WTC11 (cell line): ENCODE results near the gene ACMSD. TPM values are rescaled to one million over a fixed set of nuclear protein-coding genes. Genes with fewer than 3 reads are reported as not detected.

Source experiments
- ATAC-seq: fragments of 200-7000 bp; cut with Tn5 transposase; 2 replicates; pipeline ENCODE4 v1.10.0; 2021; ENCODE audit warnings: mild to moderate bottlenecking, moderate library complexity
- CTCF ChIA-PET: fragments of 300-600 bp; sonication (Branson Sonifier 250); formaldehyde crosslinking; loops from one replicate; lab custom pipeline; 2021; ENCODE audit warnings: antibody characterized with exemption; lab: Charles Lee
- POLR2A ChIA-PET: fragments of 350-600 bp; sonication (Branson Sonifier 250); formaldehyde crosslinking; loops from one replicate; lab custom pipeline; 2021; ENCODE audit warnings: antibody characterized with exemption; lab: Charles Lee
- DNase-seq: peaks from one replicate; pipeline ENCODE4 v3.0.0; 2021; ENCODE audit warnings: low spot score
- H3K27ac Mint-ChIP-seq: 2 replicates; pipeline ENCODE4 v1.8.0; 2021; ENCODE audit warnings: mixed read lengths
- H3K27me3 Mint-ChIP-seq: 2 replicates; pipeline ENCODE4 v1.8.0; 2021; ENCODE audit warnings: low read depth, mild to moderate bottlenecking, moderate library complexity, mixed read lengths
- H3K36me3 Mint-ChIP-seq: 2 replicates; pipeline ENCODE4 v1.8.0; 2021; ENCODE audit warnings: mixed read lengths
- H3K4me1 Mint-ChIP-seq: 2 replicates; pipeline ENCODE4 v1.8.0; 2022; ENCODE audit warnings: mixed read lengths
- H3K4me3 Mint-ChIP-seq: 2 replicates; pipeline ENCODE4 v1.8.0; 2021; ENCODE audit warnings: mild to moderate bottlenecking, moderate library complexity, mixed read lengths
- H3K9me3 Mint-ChIP-seq: 2 replicates; pipeline ENCODE4 v1.8.0; 2021; ENCODE audit warnings: mixed read lengths
- ATF1 ChIP-seq: sonication (generic); formaldehyde crosslinking; IDR thresholded peaks from 2 replicates; pipeline ENCODE4 v1.8.1; 2023; ENCODE audit warnings: mild to moderate bottlenecking, moderate library complexity, missing genetic modification reagents
- CDX4 ChIP-seq: fragments of 250-450 bp; sonication (Bioruptor Pico); IDR thresholded peaks from 2 replicates; pipeline ENCODE4 v1.9.0; 2021; ENCODE audit warnings: moderate library complexity, mild to moderate bottlenecking, inconsistent platforms, borderline replicate concordance
- E2F5 ChIP-seq: sonication (generic); formaldehyde crosslinking; IDR thresholded peaks from 2 replicates; pipeline ENCODE4 v1.8.1; 2022; ENCODE audit warnings: mild to moderate bottlenecking, moderate library complexity, missing genetic modification reagents
- GABPB1 ChIP-seq: sonication (generic); formaldehyde crosslinking; IDR thresholded peaks from 2 replicates; pipeline ENCODE4 v1.8.1; 2023; ENCODE audit warnings: mild to moderate bottlenecking, missing genetic modification reagents
- HMGA2 ChIP-seq: fragments of 250-450 bp; sonication (Bioruptor Pico); IDR thresholded peaks from 2 replicates; pipeline ENCODE4 v1.4.0; 2021; ENCODE audit warnings: mild to moderate bottlenecking, moderate library complexity
- NFYB ChIP-seq: sonication (generic); formaldehyde crosslinking; conservative IDR thresholded peaks from 2 replicates; pipeline ENCODE4 v1.8.0; 2022; ENCODE audit warnings: low read depth, missing genetic modification reagents
- NR1H2 ChIP-seq: sonication (generic); formaldehyde crosslinking; IDR thresholded peaks from 2 replicates; pipeline ENCODE4 v1.9.0; 2021; ENCODE audit warnings: mild to moderate bottlenecking, moderate library complexity, missing genetic modification reagents
- TEAD1 ChIP-seq: sonication (generic); formaldehyde crosslinking; IDR thresholded peaks from 2 replicates; pipeline ENCODE4 v1.8.0; 2022; ENCODE audit warnings: mild to moderate bottlenecking, missing genetic modification reagents
- USF1 ChIP-seq: sonication (generic); formaldehyde crosslinking; IDR thresholded peaks from 2 replicates; pipeline ENCODE4 v1.8.0; 2022; ENCODE audit warnings: mild to moderate bottlenecking, missing genetic modification reagents
- ZBTB43 ChIP-seq: sonication (generic); formaldehyde crosslinking; IDR thresholded peaks from 2 replicates; pipeline ENCODE4 v1.8.1; 2023; ENCODE audit warnings: mild to moderate bottlenecking, missing genetic modification reagents
- ZNF263 ChIP-seq: sonication (generic); formaldehyde crosslinking; IDR thresholded peaks from 2 replicates; pipeline ENCODE4 v1.8.1; 2022; ENCODE audit warnings: low read depth, mild to moderate bottlenecking, moderate library complexity, missing genetic modification reagents
- ZSCAN18 ChIP-seq: fragments of 250-450 bp; sonication (Bioruptor Pico); IDR thresholded peaks from 2 replicates; pipeline ENCODE4 v2.1.2; 2022; ENCODE audit warnings: mild to moderate bottlenecking, moderate library complexity
- total RNA-seq: library from RNA; stranded (reverse); gene quantifications from 3 replicates; pipeline ENCODE4 v1.2.3, GENCODE V29; 2021

The ACMSD gene
- total RNA-seq, 1 experiment from 2014 or later, result not detected

- ATAC-seq, result no peak
Measured at GRCh38 chr2:134919341-134920210, 81.2 kb downstream of the ACMSD start.

GRCh38 chr2:134924912-134925311 lies 86.5 kb downstream of the ACMSD start:
- no peak for ATAC-seq
- CTCF ChIA-PET, result no interaction called here
- H3K36me3 Mint-ChIP-seq, result peaks cover 6% of the 10 kb centered on the region
- H3K27ac Mint-ChIP-seq, result peak overlapping the region; percentile 15; the same call in 1 of the 2 replicates
- no peak overlapping the region for H3K4me3 Mint-ChIP-seq
- H3K27me3 Mint-ChIP-seq, result no peaks in the 10 kb centered on the region
- H3K9me3 Mint-ChIP-seq, result no peaks in the 10 kb centered on the region
- POLR2A ChIA-PET, result no interaction called here
- no peak for TF ChIP-seq ZNF263 (CRISPR knock-in tag)
- no peak for TF ChIP-seq E2F5 (CRISPR knock-in tag)
- TF ChIP-seq ATF1 (CRISPR knock-in tag), result no peak
- TF ChIP-seq HMGA2, result no peak
- TF ChIP-seq ZBTB43, result no peak
- no peak for TF ChIP-seq CDX4 (CRISPR knock-in tag)
- no peak for TF ChIP-seq TEAD1 (CRISPR knock-in tag)
- TF ChIP-seq ZSCAN18 (CRISPR knock-in tag), result no peak
- TF ChIP-seq, all 79 proteins: peak for 0
- DNase-seq, result no peak
- peaks cover 46% of the 10 kb centered on the region for H3K4me1 Mint-ChIP-seq

More at GRCh38 chr2:134919341-134920210, 81.2 kb downstream of the ACMSD start:
- H3K27ac Mint-ChIP-seq, result peak overlapping the region; percentile 100
- peaks cover 36% of the 10 kb centered on the region for H3K4me1 Mint-ChIP-seq
- TF ChIP-seq USF1 (CRISPR knock-in tag) (0 out of 2 replicates have a peak, but pooled peaks have one; percentile 14), NR1H2 (CRISPR knock-in tag) (no peak)
- CTCF ChIA-PET, result interaction anchor here (0.6 to 1.7 kb wide), 3 partner anchors 69 to 469 kb away, joined by 3 to 9 read pairs (median 4); no protein-coding TSS in a partner anchor
- peaks cover 2% of the 10 kb centered on the region for H3K9me3 Mint-ChIP-seq
- no peak for DNase-seq
- peak overlapping the region; percentile 99 for H3K4me3 Mint-ChIP-seq
- POLR2A ChIA-PET, result interaction anchor here (0.5 to 1.0 kb wide), 2 partner anchors 57 to 213 kb away, joined by 3 read pairs; no protein-coding TSS in a partner anchor
- H3K36me3 Mint-ChIP-seq, result peaks cover 16% of the 10 kb centered on the region
- no peaks in the 10 kb centered on the region for H3K27me3 Mint-ChIP-seq

- no peaks in the 10 kb centered on the region for H3K9me3 Mint-ChIP-seq
Measured at GRCh38 chr2:134926231-134926931, 88.0 kb downstream of the ACMSD start.

More at GRCh38 chr2:134926231-134926931, 88.0 kb downstream of the ACMSD start:
- H3K36me3 Mint-ChIP-seq, result peaks cover 3% of the 10 kb centered on the region
- peak overlapping the region; percentile 91 for H3K27ac Mint-ChIP-seq
- no peak overlapping the region for H3K4me3 Mint-ChIP-seq
- TF ChIP-seq GABPB1 (0 out of 2 replicates have a peak, but pooled peaks have one; percentile 30), NFYB (CRISPR knock-in tag) (no peak)
- no peak for ATAC-seq
- no peaks in the 10 kb centered on the region for H3K27me3 Mint-ChIP-seq
- peaks cover 41% of the 10 kb centered on the region for H3K4me1 Mint-ChIP-seq
- no peak for DNase-seq
- POLR2A ChIA-PET, result interaction anchor here (0.6 kb wide), 1 partner anchor 870 kb away, joined by 3 read pairs; no protein-coding TSS in a partner anchor
- CTCF ChIA-PET, result no interaction called here
